ENCODE data around the gene ALDH8A1. TPM values are rescaled to one million over a fixed set of nuclear protein-coding genes. Genes with fewer than 3 reads are reported as not detected.

The ALDH8A1 gene
- total RNA-seq, 1 donor from 2014 or later = 1.1 TPM

DNA sequence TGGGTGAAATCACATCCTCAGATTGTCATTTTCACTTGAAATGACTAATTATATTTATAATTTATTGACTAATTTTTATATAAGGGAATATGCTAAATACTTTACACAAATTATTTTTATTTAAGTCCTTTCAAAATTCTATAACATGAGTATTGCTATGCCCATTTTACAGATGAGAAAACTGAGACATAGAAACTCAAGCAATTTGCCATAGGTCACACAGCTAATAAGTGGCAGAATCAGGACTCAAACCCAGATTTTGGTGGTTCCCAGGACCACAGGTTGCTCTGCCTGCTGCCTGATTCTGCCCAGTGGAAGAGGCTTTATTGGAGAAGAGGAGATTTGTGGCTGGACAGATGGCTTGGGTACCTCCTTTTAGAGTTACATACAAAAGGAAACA is 4.9 kb downstream of the ALDH8A1 start:
- peaks cover 8% of the 10 kb centered on the region for H3K36me3 Mint-ChIP-seq (ENCODE audit: low read depth)

DNA sequence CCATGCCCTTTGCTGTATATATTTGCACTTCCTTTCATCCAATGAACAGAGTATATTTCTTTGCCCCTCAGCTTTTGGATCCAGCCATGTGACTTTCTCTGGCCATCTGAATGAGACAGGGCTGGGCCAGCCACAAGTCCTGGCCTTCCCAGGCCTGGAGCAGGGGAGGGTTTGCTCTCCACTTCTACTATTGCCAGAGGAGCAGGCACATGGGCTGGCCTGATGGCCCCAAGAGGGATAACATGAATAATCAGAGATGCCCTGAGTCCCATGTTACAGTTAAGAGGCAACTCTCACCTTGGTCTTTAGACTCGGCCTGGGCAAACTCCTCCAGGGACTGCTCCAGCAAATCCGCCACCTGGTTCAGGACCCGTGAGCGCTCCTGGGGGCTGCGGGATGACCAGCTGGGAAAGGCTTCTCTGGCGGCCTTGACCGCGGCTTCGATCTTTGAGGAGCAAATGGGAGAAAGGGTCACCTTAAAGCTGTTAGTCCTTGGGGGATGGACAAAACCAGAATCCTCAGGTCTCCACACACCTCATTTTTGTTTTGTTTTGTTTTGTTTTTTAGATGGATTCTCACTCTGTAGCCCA is 6.3 kb downstream of the ALDH8A1 start:
- Mint-ChIP-seq H3K27me3 (ENCODE audit: low read depth) (no peaks in the 10 kb centered on the region), H3K9me3 (no peaks in the 10 kb centered on the region), H3K27ac (no peak overlapping the region), H3K4me1 (ENCODE audit: low read depth) (peaks cover 11% of the 10 kb centered on the region), H3K4me3 (ENCODE audit: low read depth) (no peak overlapping the region), H3K36me3 (ENCODE audit: low read depth) (peaks cover 8% of the 10 kb centered on the region)
- intact Hi-C loops (cut with micrococcal nuclease) = loop anchor here (10.0 kb wide), 1 partner anchor 299 kb away; no protein-coding TSS in a partner anchor
- DNase-seq (ENCODE audit: low spot score) = no peak

More for the DNA sequence above, 4.9 kb downstream of the ALDH8A1 start:
- intact Hi-C loops (cut with micrococcal nuclease) = loop anchor here (10.0 kb wide), 1 partner anchor 300 kb away; no protein-coding TSS in a partner anchor
- Mint-ChIP-seq H3K4me1 (ENCODE audit: low read depth) (no peaks in the 10 kb centered on the region), H3K27ac (no peak overlapping the region), H3K27me3 (ENCODE audit: low read depth) (no peaks in the 10 kb centered on the region), H3K9me3 (no peaks in the 10 kb centered on the region), H3K4me3 (ENCODE audit: low read depth) (no peak overlapping the region)
- no peak for DNase-seq (ENCODE audit: low spot score)

DNA sequence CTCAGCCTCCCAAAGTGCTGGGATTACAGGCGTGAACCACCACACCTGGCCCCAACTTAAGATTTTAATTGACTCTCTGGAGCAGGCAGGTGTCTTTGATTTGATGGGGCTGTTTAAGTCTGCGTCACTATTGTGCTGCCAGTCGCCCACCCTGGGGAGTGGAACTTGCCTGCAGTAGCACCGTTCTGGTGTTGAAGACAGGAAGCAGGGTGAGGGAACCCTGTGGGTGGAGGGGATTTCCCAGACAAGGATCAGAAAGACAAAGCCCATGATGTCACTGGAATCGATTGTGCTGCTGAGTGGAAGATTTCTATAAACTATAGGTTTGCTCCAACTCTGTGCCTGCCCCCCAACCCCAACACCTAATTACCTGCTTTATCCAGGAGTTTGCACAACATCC is 11.0 kb downstream of the ALDH8A1 start:
- H3K4me3 Mint-ChIP-seq (ENCODE audit: low read depth) = no peak overlapping the region
- DNase-seq (ENCODE audit: low spot score) = no peak
- intact Hi-C loops (cut with micrococcal nuclease) = loop anchor here (1.0 to 5.0 kb wide), 3 partner anchors 117 to 783 kb away; no protein-coding TSS in a partner anchor
- H3K27ac Mint-ChIP-seq = no peak overlapping the region
- no peaks in the 10 kb centered on the region for H3K9me3 Mint-ChIP-seq
- H3K27me3 Mint-ChIP-seq (ENCODE audit: low read depth) = no peaks in the 10 kb centered on the region
- H3K4me1 Mint-ChIP-seq (ENCODE audit: low read depth) = peaks cover 18% of the 10 kb centered on the region
- peaks cover 2% of the 10 kb centered on the region for H3K36me3 Mint-ChIP-seq (ENCODE audit: low read depth)

DNA sequence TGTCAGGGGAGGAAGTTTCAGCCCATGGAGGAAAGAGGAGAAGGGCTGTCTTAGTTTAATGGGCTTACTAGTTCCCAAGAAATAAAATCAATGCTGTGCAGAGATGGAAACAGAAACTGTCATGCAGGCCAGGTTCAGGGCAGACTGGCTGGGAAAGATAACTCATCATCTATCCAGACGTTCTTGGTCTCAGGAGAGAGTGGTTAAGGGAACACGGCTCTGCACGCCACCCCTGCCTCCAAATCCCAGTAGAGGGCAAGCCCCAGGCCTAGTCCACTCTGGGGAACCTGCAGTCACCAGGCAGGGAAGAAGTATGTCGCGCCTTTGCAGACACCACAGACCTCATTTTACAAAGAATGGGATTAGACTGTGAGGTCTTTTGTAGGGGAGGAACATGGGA is 12.5 kb downstream of the ALDH8A1 start:
- Mint-ChIP-seq H3K27ac (no peak overlapping the region), H3K9me3 (no peaks in the 10 kb centered on the region), H3K36me3 (ENCODE audit: low read depth) (peaks cover 2% of the 10 kb centered on the region), H3K4me3 (ENCODE audit: low read depth) (no peak overlapping the region), H3K27me3 (ENCODE audit: low read depth) (no peaks in the 10 kb centered on the region), H3K4me1 (ENCODE audit: low read depth) (peaks cover 18% of the 10 kb centered on the region)
- no peak for DNase-seq (ENCODE audit: low spot score)
- intact Hi-C loops (cut with micrococcal nuclease) = loop anchor here (5.0 kb wide), 1 partner anchor 115 kb away; no protein-coding TSS in a partner anchor

DNA sequence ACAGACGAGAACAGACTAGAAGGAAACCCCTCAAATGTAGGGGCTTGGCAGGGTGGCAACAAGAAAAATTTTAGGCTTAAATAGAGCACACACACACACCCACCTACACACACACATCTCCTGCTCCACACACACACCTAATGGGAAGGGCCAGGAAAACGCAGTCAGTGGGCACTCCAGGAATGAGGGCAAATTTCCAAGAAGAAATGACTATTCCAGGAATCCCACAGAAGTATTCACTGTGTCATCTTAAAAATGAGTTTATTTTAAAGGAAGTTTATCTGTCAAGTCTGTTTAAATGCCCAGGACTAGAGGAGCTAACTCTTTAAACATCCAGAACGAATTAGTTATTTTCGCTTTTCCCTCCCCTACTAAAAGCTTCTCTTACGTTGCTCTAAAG is 13.0 kb downstream of the ALDH8A1 start:
- H3K4me3 Mint-ChIP-seq (ENCODE audit: low read depth) = no peak overlapping the region
- H3K9me3 Mint-ChIP-seq = no peaks in the 10 kb centered on the region
- H3K4me1 Mint-ChIP-seq (ENCODE audit: low read depth) = peaks cover 18% of the 10 kb centered on the region
- H3K27me3 Mint-ChIP-seq (ENCODE audit: low read depth) = no peaks in the 10 kb centered on the region
- intact Hi-C loops (cut with micrococcal nuclease) = loop anchor here (5.0 kb wide), 1 partner anchor 115 kb away; no protein-coding TSS in a partner anchor
- H3K36me3 Mint-ChIP-seq (ENCODE audit: low read depth) = no peaks in the 10 kb centered on the region
- DNase-seq (ENCODE audit: low spot score) = no peak
- H3K27ac Mint-ChIP-seq = no peak overlapping the region

DNA sequence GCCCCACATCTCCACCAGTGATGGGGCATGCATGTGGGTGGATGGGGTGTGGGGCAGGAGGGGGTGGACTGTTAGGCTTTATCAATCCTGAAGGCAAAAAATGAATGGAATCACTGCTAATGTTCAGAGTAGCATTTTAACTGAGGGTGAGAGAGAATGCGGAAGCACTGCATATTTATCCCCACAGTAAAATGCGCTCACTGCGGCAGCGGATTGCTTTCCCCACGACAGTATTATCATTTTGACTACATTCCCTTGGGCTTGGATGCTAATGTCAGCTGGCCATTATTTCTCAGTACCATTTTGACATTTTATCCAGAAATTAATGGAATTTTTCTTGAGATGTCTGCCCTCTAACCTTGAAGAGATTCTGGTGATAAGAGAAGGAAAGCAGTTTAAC is 13.4 kb downstream of the ALDH8A1 start:
- H3K36me3 Mint-ChIP-seq (ENCODE audit: low read depth) = no peaks in the 10 kb centered on the region
- intact Hi-C loops (cut with micrococcal nuclease) = loop anchor here (5.0 kb wide), 1 partner anchor 114 kb away; no protein-coding TSS in a partner anchor
- no peaks in the 10 kb centered on the region for H3K9me3 Mint-ChIP-seq
- no peak for DNase-seq (ENCODE audit: low spot score)
- no peak overlapping the region for H3K27ac Mint-ChIP-seq
- peaks cover 18% of the 10 kb centered on the region for H3K4me1 Mint-ChIP-seq (ENCODE audit: low read depth)
- H3K27me3 Mint-ChIP-seq (ENCODE audit: low read depth) = no peaks in the 10 kb centered on the region
- H3K4me3 Mint-ChIP-seq (ENCODE audit: low read depth) = no peak overlapping the region

DNA sequence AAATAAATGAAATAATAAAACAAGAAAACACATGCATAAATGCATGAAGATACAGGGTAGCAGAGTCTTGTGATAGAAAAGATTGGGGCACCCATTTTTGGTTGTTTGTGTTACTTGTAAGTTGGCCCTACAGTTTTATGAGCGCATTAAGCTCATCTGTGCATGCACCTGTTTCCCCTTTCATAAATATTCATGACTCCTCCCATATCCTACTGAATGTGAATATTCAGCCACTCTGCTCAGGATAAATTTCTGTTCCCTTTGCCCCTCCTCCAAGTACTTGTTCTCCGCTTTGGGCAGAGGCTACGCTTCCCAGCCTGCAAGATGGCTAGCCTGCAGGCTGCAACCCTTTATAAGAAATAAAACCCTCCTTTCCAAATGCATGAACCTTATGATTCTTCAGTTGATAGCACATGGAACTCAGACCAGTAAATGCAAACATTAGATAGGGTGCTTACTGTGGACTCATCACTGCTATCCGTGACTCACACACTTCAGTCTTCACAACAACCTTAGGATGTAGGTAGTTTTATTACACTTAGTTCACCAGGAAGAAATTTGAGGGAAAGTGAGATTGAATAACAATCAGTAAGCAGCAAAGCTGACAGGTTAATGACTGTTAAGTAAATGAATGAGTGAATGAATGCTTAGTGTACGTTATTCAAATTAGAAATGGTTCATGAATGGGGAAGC is 15.0 kb downstream of the ALDH8A1 start:
- Mint-ChIP-seq H3K4me1 (ENCODE audit: low read depth) (peaks cover 18% of the 10 kb centered on the region), H3K36me3 (ENCODE audit: low read depth) (no peaks in the 10 kb centered on the region), H3K9me3 (no peaks in the 10 kb centered on the region), H3K27ac (no peak overlapping the region), H3K27me3 (ENCODE audit: low read depth) (no peaks in the 10 kb centered on the region), H3K4me3 (ENCODE audit: low read depth) (no peak overlapping the region)
- intact Hi-C loops (cut with micrococcal nuclease) = loop anchor here (5.0 kb wide), 1 partner anchor 113 kb away; no protein-coding TSS in a partner anchor
- DNase-seq (ENCODE audit: low spot score) = no peak

DNA sequence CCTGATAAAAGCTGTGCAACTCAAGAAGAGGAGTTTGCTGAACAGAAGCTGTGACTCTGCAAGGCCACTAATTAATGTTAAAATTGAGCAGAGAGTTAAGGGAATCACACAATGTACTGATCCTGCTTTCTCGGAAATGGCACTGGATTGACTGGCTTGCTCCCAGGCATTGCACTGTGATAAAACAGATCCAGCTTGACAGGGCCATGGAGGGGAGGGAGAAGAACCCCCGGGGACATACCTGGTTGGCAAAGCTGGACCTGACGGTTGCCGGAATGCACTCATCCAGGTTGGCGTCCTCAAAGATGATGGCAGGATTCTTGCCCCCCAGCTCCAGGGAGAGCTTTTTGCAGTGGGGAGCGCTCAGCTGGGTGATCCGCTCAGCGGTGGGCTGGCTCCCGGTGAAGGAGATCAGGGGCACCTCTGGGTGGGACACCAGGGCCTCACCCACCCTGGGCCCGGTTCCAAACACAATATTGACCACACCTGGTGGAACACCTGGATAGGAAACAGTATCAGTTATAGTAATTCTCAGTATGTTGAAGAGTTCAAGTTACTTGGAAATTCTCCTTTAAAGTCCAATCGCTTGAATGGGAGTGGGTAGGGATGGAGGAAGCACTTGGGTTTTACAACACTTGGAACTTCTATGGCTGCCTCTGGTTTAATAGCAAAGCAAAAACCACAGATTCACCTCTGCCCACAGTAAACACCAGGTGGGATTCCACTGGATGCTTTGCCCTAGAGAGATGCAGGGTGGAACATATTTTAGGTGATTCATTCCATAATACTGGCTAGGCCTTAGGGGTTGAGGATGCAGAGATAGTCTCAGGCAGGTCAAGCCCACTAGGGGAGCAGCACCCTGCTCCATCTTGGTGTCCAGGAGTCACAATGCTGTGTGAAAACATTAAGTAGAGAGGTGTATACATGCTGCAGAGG is 17.1 kb downstream of the ALDH8A1 start:
- DNase-seq (ENCODE audit: low spot score) = no peak
- peaks cover 10% of the 10 kb centered on the region for H3K4me1 Mint-ChIP-seq (ENCODE audit: low read depth)
- no peak overlapping the region for H3K27ac Mint-ChIP-seq
- no peaks in the 10 kb centered on the region for H3K9me3 Mint-ChIP-seq
- no peak overlapping the region for H3K4me3 Mint-ChIP-seq (ENCODE audit: low read depth)
- H3K27me3 Mint-ChIP-seq (ENCODE audit: low read depth) = no peaks in the 10 kb centered on the region
- H3K36me3 Mint-ChIP-seq (ENCODE audit: low read depth) = no peaks in the 10 kb centered on the region
- intact Hi-C loops (cut with micrococcal nuclease) = no loop called here

DNA sequence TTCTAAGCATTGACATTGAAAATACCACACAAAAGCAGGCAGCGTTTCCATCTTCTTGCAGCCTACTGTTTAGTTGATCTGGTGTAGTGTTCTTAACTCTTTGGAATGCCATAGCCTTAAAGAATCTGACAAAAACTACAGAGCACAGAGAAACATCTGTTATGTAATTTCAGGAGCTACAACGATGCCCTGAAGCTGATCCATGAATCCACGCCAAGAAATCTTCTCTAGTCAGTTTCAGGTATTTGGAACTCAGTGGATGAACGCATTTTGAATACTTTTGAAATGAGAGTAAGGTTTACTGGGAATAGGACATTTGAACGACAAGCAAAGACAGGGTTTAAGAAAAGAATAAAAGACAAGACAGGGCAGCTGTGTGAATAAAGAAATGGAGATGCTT is 17.8 kb downstream of the ALDH8A1 start:
- Mint-ChIP-seq H3K9me3 (no peaks in the 10 kb centered on the region), H3K4me1 (ENCODE audit: low read depth) (peaks cover 5% of the 10 kb centered on the region), H3K27ac (no peak overlapping the region), H3K36me3 (ENCODE audit: low read depth) (no peaks in the 10 kb centered on the region), H3K27me3 (ENCODE audit: low read depth) (no peaks in the 10 kb centered on the region), H3K4me3 (ENCODE audit: low read depth) (no peak overlapping the region)
- intact Hi-C loops (cut with micrococcal nuclease) = no loop called here
- no peak for DNase-seq (ENCODE audit: low spot score)

DNA sequence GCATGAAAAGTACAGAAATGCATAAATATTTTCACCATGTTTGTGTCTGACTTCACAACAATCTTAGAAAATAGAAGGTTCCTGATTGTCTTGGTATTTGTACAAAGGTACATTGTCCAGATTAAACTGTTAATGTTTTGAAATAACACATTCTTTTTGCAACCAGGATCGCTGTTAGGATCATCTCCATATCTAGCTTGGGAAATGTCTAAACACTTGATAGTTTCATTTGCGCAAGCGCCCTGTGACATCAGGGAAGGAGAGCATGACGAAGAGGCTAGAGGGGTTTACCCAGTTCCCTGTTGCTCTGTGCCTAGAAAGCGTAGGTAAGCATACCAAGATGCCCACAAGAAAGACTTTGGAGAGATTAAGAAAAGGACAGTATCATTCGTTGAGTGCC is 19.4 kb downstream of the ALDH8A1 start:
- Mint-ChIP-seq H3K27ac (no peak overlapping the region), H3K27me3 (ENCODE audit: low read depth) (no peaks in the 10 kb centered on the region), H3K9me3 (no peaks in the 10 kb centered on the region), H3K4me1 (ENCODE audit: low read depth) (peaks cover 2% of the 10 kb centered on the region), H3K4me3 (ENCODE audit: low read depth) (no peak overlapping the region), H3K36me3 (ENCODE audit: low read depth) (peaks cover 5% of the 10 kb centered on the region)
- intact Hi-C loops (cut with micrococcal nuclease) = no loop called here
- no peak for DNase-seq (ENCODE audit: low spot score)

DNA sequence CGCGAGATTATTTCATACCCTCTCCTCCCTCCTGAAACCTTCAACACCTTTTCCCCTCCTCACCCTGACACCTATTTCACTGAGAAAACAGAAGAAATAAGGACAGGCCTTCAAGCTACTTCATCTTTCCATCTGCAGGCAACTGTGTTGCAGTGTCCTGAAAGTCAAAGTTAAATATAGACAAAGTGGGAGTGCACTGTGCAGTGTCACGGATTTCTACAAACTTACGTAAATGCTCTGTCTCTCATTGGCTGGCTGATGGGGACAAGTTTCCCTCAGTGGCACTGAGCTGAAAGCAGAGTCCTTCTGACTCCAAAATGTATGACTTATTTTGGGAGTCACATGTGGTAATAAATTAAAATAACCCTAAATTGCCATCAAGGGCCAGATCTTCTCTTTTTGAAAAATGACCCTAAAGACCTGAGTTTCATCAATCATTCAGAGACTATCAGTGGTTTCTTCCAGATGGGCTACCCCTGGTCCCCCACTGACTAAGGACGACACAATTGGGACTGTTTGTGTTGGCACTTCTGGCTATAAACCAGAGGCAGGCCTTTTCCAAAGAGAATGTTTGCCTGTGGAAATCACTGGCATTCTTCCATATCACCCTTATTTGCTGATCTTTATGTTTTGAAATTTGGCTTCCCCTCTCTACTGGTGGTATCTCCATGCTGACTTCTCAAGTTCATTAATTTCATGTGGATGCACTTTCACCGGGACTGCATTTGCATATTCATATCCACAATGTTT is 21.6 kb downstream of the ALDH8A1 start:
- DNase-seq (ENCODE audit: low spot score) = no peak
- Mint-ChIP-seq H3K9me3 (no peaks in the 10 kb centered on the region), H3K4me1 (ENCODE audit: low read depth) (peaks cover 2% of the 10 kb centered on the region), H3K27me3 (ENCODE audit: low read depth) (no peaks in the 10 kb centered on the region), H3K4me3 (ENCODE audit: low read depth) (no peak overlapping the region), H3K27ac (no peak overlapping the region), H3K36me3 (ENCODE audit: low read depth) (peaks cover 6% of the 10 kb centered on the region)
- intact Hi-C loops (cut with micrococcal nuclease) = no loop called here

DNA sequence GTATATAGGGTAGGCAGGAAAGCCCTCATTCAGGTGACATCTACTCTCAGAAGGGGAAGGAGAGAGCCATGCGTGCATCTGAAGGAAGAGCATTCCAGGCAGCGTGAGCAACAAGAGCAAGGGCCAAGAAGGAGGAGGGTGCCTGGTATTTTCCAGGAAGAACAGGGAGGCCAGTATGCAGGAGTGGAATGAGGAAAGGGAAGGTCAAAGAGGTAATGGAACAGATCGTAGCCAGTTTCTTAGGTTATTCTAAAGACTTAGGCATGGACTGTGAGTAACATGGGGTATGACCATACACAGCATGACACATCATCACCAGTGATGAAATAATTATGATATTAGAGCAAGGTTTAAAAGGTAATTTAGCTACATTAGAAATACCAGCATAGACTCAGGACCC is 24.1 kb downstream of the ALDH8A1 start:
- no peak overlapping the region for H3K4me3 Mint-ChIP-seq (ENCODE audit: low read depth)
- H3K36me3 Mint-ChIP-seq (ENCODE audit: low read depth) = peaks cover 6% of the 10 kb centered on the region
- H3K9me3 Mint-ChIP-seq = no peaks in the 10 kb centered on the region
- no peak for DNase-seq (ENCODE audit: low spot score)
- no peaks in the 10 kb centered on the region for H3K27me3 Mint-ChIP-seq (ENCODE audit: low read depth)
- intact Hi-C loops (cut with micrococcal nuclease) = no loop called here
- H3K4me1 Mint-ChIP-seq (ENCODE audit: low read depth) = peaks cover 2% of the 10 kb centered on the region
- no peak overlapping the region for H3K27ac Mint-ChIP-seq
